H4 (cell line): ENCODE results near the gene PDE1A. TPM values are rescaled to one million over a fixed set of nuclear protein-coding genes. Genes with fewer than 3 reads are reported as not detected.

Source experiments
- DNase-seq: peaks from one replicate; pipeline ENCODE4 v3.0.0-alpha.2; 2015; ENCODE audit warnings: low spot score
- total RNA-seq: library from RNA; depleted of rRNA; stranded (reverse); fragments of >200 nt; shearing (Covaris generic); gene quantifications from 2 replicates; pipeline ENCODE4 v1.2.3, GENCODE V29; 2014

The PDE1A gene
- total RNA-seq, 1 experiment from 2014 or later: 1.2 TPM

DNA sequence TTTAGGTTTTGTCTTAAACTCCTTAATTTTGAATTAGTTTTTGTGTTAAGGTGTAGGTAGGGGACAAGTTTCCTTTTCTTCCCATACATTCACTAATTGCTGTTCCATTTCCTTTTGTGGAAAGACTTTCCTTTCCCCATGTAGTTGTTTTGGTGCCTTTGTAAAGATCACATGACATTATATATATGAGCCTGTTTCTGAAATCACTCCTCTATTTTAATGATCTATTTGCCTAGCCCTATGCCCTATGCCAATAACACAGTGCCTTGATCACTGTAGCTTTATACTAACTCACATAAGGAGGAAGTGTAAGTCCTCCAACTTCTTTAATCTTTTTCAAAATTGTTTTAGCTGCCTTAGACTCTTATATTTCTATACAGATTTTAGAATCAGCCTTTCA lies 229.3 kb downstream of the PDE1A start:
- DNase-seq: no peak

DNA sequence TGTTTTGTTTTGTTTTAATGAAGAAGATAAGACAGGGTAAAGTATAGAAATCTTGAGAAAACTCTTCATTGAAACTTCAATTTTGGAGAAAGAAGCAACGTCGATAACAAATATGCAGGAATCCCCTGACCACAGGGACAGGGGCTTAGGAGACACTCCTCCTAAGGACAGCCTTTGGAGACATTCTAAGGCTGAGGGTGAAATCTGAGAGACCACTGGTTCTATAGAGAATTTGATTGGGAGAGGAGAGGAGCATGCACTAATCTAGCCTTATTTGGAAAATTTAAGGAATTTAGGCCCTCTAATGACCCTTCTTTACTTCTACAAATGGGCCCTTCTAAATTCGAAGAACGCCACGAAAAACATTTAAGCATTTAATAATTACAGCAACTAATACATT lies 233.5 kb downstream of the PDE1A start:
- no peak for DNase-seq

DNA sequence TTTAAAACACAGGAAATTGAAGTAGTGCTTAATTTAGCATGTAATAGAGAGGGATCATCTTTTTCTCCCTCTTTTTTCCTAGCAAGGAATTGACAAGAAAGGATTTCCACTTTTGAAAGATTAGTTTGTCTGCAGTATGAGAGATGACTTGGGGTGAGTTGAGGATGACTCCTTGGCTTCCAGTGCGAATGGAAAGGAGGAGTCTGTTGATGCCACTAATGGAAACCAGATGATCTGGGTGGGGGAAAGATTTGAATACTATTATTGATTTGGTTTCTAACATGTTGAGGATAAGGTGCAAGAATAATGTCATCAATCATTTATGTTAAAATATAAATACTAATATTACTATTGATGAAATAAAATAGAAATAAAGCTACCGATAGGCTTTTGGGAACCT lies 235.8 kb downstream of the PDE1A start:
- DNase-seq: no peak

DNA sequence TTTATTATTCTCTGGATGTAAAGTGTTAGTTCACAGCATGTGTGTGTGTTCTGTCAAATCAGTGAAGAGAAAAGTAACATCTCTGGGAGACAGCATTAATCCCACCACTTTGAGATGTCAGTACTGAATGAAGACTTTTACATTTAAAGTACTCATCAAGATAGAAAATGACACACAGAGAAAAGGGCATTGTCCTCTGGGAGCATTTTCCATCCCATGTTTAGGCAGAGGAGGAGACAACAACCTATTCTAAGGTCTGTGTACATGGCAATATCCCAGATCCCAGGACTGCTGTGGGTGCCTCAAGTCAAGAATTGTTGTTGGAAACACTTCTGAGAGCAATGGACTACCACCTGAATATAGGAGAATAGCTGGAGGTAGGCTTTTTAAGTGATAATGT lies 239.7 kb downstream of the PDE1A start:
- DNase-seq: no peak

DNA sequence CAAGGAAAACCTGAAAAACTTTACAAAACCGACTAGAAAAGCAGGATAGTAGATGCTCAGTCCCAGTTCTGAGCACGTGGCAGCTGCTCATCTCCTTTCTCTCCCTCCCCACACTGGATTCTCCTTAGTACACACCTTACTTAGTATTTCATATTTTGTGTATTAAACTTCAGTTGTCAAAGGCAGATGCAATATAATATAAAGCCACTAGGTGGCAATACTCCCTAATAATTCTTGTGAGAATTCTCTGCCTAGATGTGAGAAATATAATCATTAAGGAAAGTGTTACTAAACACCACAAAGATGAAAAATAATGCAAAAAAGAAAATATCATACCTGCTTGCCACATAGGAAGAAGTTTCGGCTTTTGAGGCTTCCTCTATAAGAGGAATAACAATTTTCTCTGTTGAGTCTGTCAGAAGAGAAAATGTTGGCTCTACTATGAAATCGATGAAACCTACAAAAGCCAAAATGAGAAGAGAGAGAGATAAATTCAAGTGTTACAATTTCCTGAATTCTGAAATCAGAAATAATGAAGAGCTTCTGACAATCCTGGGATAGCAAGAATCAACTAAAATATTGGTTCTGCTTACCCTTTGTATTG lies 240.6 kb downstream of the PDE1A start:
- DNase-seq: peak; percentile 10

DNA sequence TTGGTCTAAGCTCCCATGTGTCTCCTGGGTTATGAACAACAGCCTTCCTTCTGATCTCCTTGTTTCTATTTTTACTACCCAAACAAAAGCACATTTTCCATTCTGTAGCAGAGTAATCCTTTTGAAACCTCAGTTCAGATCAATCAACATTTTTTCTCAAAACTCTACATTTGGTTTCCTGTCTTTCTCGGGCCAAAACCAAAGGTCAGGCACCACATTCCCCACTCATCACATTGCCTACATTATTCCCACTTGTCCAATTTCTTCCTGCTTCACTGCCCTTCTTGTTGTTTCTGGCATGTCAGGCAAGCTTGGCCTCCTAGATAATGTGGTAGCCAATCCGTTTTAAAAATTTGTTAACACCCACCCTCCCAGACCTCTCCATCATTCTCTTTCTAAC lies 244.4 kb downstream of the PDE1A start:
- no peak for DNase-seq

DNA sequence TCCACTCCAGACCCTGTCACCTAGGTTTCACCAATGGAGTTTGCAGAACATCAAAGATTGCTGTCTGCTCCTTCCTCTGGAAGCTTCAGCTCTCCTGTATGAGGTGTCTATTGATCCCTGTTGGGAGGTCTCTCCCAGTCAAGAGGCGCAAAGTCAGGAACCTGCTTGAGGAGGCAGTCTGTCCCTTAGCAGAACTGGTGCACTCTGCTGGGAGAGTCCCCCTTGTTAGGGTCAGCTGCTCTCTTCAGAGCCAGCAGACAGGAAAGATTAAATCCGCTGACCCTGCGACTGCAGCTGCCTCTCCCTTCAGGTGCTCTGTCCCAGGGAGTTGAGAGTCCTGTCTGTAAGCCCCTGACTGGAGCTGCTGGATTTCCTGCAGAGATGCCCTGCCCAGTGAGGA lies 245.5 kb downstream of the PDE1A start:
- DNase-seq: no peak

DNA sequence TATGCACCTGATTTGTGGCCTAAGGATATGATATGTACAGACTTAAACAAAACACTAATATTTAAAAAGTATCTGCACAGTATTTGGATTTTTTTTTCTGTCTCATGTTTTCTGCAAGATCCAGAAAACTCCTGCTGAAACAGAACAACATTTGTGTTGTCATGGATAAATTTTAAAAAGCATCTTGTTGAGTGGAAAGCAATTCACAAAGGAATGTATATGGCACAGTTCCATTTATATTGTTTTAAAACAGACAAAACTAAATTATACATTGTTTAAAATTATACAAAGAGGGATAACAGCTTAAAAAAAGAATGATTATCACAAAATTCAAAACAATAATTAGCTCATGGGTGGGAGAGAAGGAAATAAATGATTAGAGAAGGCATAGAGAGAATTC lies 247.7 kb downstream of the PDE1A start:
- DNase-seq: no peak

DNA sequence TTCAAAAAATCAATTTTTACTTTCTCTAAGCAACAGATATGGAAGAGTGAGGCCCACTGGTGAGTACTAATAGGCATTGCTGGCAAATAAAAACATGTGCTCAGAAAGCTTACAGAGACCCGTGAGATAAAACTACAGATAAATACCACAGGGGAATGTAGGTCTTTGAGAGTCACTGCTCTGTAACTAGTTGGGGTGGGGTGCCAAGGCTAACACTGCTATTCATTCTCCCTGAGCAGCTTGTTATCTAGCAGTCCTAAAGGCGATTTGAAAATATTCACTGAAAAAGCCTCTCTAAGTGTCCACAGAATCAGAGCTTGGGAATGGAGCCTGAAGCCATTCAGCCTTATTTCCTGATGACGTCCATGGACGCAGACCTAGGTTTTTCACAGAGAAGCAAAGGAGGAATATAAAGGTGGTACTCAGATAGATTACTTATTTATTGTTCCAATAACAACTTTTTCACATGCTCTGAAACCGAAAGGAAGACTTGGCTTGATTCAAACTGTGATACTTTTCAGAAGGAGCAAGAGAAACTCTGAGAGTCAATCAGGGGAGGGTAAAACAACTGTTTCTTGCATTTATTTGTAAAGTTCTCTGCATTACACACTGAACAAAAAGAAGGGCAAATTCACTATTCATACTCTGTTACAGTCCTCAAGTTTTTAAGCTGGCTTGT lies 252.8 kb downstream of the PDE1A start:
- DNase-seq: no peak

DNA sequence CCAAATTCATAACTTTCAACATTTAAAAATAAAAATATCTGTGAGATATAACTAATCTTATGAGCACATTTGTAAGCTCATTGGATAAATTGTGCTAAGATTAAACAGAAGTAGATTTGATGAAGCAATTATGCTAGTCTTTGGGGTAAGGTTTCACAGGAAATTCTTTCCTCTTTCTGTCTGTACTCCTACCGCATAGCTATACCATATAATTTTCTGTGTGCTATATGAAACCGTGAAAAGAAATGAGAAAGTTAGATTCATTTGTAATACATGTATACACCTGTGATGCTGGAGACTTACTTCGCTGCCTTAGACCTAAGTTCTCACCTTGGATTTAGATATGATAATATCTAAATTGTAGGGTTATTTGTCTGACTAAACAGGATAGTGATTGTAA lies 256.5 kb downstream of the PDE1A start:
- DNase-seq: no peak

DNA sequence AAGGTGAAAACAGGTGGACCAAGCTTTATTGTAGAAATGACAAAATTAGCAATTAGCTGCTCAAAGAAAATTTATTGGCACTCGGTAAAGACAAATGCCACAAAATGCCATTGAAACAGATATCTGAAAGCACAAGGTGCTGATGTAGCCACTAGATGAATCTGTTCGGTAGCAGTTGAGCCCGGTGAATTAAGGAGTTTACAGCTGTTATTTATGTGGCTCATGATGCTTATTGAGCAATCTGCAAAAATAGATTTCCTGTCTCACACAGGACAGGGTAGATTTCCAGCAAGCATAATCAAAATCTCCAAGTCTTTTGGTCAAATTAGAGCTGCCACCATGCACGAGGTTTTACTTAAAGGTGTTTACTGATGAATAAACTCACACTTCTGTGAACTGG lies 259.0 kb downstream of the PDE1A start:
- no peak for DNase-seq

DNA sequence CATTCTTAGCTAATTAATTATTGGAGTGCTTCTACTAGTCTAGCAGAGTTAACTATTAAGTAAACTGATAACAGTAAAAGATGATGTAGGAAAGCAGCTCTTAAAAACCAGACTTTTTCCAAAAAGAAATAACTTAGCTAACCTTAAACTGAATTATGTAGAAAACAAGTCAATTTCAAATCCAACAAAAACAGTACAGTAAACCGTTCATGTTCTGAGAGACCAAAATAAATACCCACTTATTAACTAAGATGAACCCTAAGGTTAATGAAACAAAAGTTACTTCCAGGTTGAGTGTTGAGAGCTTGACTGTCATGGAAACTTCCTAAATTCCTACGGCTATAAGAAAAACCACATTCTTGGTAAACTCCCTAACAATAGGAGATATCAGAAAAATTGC lies 260.0 kb downstream of the PDE1A start:
- DNase-seq: no peak

DNA sequence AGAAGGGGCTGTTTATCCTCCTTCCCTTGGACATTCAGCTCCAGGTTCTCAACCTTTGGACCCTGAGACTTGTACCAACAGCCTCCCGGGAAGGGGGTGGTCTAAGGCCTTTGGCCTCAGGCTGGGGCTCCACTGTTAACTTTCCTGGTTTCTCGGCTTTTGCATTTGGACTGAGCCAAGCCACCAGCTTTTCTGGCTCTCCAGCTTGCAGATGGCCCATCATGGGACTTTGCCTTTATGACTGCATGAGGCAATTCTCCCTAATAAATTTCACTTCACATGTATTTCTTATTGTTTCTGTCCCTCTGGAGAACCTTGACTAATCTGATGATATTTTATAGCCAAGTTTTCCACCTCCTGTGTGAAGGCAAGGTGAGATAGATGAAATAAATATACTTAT lies 260.4 kb downstream of the PDE1A start:
- DNase-seq: no peak

DNA sequence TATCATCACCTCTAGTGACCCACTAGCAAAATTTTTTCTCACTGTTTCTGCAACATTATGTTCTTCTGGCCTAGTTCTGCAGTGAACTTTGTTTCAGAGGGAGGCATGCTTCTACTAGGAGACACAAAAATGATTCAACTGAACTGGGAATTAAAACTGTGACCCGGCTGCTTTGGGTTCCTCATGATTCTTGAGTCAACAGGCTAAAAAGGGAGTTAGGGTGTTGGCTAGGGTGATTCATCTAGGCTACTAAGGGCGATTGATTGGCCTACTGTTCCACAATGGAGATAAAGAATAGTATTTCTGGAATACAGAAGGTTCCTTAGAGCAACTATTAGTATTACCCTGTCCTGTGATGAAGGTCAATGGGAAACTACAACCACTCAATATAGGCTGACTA lies 261.6 kb downstream of the PDE1A start:
- no peak for DNase-seq

DNA sequence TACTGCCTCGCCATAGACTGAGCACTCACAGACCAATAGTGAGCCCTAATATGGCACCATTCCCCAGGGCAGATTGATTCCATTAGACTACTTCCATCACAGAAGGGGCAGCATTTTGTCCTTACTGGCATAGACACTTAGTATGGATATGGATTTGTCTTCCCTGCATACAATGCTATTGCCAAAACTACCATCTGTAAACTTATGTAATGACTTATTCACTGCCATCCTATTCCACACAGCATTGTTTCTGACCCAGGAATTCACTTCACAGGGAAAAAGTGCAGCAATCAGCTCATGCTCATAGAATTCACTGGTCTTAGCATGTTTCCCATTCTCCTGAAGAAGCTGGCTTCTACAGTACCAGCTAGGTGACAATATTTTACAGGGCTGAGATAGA lies 262.1 kb downstream of the PDE1A start:
- DNase-seq: no peak

DNA sequence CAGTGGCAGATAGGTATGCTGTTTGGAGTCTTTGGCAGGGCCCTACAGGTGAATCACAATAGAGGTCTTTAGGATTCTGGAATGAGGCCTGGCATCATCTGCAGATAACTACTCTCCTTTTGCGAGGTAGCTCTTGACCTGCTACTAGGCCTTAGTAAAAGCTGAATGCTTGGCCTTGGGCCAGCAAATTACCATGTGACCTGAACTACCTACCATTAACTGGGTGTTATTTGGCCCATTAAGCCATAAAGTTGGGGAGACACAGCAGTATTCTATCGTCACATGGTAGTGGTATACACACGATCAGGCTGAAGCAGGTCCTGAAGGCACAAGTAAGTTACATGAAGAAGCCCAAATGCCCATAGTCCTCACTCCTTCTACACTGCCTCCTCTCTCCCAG lies 263.0 kb downstream of the PDE1A start:
- DNase-seq: no peak

DNA sequence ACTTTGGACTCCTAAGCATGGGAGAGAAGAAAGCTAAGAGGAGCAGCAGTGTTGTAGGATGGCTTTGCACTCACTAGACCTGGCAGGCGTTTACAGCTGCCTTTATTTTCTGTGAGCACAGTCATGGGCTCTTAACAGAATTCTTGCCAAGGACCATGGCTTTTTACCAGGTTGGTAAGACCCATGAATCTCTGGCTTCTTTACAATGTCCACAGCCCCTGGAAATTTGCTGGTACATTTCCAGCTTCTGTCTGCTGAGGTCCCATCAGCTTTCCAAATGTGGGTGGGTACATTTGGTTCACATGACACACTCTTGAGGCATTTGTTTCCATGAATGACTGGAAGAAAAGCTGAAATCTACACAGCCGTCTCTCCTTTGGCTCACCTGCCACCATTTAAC lies 278.5 kb downstream of the PDE1A start:
- DNase-seq: no peak

DNA sequence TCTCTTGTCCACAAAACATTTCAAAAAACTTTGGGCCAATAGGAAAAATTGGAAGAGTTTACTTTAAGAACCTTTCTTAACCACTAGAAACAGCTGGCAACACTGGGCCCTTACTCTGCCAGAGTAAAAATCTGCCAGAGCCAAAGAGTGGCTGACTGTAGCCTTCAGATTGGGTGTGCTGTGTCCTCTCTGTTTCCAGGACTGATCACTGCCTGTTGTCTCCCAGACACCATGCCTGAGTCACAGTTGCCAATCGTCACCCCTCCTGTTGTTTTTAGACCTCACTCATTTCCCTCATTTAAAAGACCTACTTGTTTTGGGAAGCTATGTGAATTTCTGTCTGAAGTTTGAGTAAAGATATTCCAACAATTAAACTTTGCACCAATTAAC lies 282.1 kb downstream of the PDE1A start:
- no peak for DNase-seq

DNA sequence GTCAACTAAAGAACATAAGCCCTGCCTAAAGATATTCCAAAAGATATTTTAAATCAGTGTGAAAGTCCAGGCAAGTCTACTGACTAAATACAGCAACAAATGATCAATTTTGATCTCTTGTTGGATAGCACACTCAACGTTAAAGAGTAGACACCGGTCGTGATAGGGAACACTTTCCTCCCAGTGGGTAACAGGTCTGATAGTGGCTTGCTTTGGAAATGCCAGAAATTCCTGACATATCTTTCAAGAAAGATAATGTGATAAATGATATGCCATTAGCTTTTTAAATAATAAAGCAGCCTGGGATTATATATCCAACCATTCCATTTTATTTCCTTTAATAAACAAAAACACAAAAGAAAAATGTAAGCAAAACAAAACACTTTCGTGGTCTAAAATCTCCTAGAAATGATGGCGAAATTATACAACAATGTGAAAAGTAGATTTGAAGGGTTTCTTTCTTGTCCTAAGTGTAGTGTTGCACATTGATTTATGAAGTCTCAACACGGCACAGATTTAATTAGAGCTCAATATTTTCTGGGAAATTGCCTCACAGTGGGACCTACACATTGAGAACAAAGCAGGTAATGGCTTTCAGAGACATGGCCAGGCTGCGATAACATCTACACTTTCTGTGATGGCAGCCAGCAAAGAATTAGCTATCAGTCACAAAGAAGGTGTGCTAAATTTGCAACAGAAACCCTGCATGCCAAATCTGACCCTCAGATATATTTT lies 282.6 kb downstream of the PDE1A start:
- DNase-seq: no peak

DNA sequence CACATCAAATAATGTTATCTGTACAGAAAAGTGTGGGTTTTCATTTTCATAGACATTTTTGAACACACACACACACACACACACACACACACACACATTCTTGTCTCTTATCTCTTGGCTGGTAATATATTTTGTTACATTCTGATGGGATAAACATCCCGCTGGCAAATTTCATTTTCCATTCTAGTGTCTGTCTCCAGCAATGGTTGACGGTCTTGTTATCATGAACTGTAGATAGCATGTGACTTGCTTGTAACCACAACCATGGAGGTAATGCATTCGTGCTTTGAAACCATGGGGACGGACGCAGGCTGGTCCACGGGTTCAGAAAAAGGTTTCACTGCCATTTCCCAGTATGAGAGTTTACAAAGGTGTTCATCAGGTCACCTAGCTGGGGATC lies 284.8 kb downstream of the PDE1A start:
- DNase-seq: no peak

DNA sequence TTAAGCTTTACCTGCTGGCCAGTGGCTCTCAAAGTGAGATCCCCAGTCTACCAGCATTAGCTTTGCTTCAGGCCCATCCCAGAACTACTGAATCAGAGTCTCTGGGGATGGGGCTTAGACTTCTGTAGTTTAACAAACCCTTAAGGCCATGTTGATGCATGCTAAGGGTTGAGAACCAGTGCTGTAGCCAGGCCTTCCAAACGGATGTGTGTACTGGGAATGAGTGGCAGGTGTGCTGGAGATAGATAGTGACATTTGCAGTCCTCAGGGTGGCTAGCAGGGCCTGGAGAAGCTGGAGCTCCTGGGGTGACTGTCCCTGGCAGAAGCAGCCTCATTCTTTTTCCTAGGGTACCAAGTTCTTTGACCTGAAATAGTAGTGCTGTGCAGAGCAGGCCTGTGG lies 292.6 kb downstream of the PDE1A start:
- DNase-seq: no peak

DNA sequence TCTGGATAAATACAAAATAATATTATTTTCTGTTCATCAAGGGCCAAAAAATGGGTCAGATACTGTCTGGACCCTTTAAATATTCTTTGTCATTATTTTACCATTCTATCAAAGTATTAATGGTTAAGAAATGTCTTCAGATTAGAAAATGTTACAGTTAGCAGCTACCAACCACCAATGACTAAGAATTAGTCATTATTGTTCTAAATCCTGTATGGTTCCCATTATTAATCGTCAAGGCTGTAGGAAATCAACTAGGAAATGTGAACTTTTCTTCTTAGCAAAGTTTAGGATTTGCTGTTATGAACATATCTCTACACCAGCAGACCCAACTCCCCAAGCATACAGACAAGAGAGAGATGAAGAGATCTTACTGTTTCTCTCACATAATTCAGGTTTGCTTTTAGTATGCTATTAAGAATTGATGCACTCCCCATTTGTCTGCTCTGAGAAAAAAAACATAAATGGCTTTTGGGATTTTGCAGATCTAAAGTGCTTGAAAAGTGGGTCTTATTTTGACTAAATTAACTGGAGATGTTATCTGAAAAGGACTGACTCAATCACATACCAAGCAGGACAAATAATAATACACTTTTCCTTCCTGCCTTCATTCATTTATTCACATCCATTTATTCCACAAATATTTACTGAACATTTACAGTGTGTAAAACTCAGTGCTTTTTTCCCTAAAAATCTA lies 293.5 kb downstream of the PDE1A start:
- no peak for DNase-seq

DNA sequence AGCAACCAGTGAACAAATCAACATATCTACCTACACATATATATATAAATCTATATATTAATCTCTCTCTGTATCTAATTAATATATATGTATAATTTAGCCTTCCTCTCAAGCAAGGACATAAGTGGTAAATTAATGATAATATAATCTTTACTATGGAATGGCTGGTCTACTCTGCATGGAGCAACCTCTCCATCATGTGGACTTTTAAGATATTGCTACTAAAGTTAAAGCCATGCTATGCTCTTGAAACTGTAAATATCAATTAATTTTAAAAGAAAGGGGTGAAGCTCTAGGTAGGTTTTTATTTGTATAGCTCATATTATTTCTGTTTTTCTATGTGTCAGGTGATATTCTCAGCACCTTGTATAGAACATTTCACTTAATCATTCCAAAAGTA lies 294.2 kb downstream of the PDE1A start:
- DNase-seq: no peak
